Stimulated activated CD4-positive, alpha-beta T cell treated with anti-CD3 and anti-CD28 coated beads, Interleukin-4, amount 100 ng/mL, for 24 hours (primary cell): ENCODE measurements around the gene ERFE.
A peak's percentile ranks its signal among the peaks of the same experiment; 100 is the strongest.

Experiments
- DNase-seq: peaks from one replicate; pipeline ENCODE4 v3.0.0-alpha.2; 2020

ERFE gene

GRCh38 chr2:238140040-238140439, 18.7 kb upstream of the ERFE start:
- no peak for DNase-seq

GRCh38 chr2:238140721-238141540, 17.8 kb upstream of the ERFE start:
- DNase-seq, result no peak

- no peak for DNase-seq
Measured at GRCh38 chr2:238141541-238142318, 17.0 kb upstream of the ERFE start.

- no peak for DNase-seq
Measured at GRCh38 chr2:238142382-238143205, 16.2 kb upstream of the ERFE start.

- DNase-seq, result peak; percentile 10
Measured at GRCh38 chr2:238143239-238143951, 15.4 kb upstream of the ERFE start.

GRCh38 chr2:238144262-238144661, 14.5 kb upstream of the ERFE start:
- DNase-seq, result no peak

- no peak for DNase-seq
Measured at GRCh38 chr2:238145046-238145445, 13.7 kb upstream of the ERFE start.

- no peak for DNase-seq
Measured at GRCh38 chr2:238145851-238146250, 12.9 kb upstream of the ERFE start.

- no peak for DNase-seq
Measured at GRCh38 chr2:238146884-238147544, 11.8 kb upstream of the ERFE start.

GRCh38 chr2:238148981-238149380, 9.8 kb upstream of the ERFE start:
- no peak for DNase-seq

- DNase-seq, result no peak
Measured at GRCh38 chr2:238149841-238150572, 8.8 kb upstream of the ERFE start.

GRCh38 chr2:238150686-238151085, 8.1 kb upstream of the ERFE start:
- no peak for DNase-seq

GRCh38 chr2:238151205-238151604, 7.6 kb upstream of the ERFE start:
- no peak for DNase-seq

- no peak for DNase-seq
Measured at GRCh38 chr2:238151628-238152235, 7.0 kb upstream of the ERFE start.

GRCh38 chr2:238152771-238153688, 5.7 kb upstream of the ERFE start:
- DNase-seq, result no peak

- DNase-seq, result no peak
Measured at GRCh38 chr2:238154570-238154969, 4.2 kb upstream of the ERFE start.

GRCh38 chr2:238155051-238155760, 3.6 kb upstream of the ERFE start:
- DNase-seq, result no peak

- DNase-seq, result no peak
Measured at GRCh38 chr2:238155761-238156694, 2.7 kb upstream of the ERFE start.
